Right atrium auricular region (tissue), 2 donors: Measurements from ENCODE around the gene STAC. TPM values are rescaled to one million over a fixed set of nuclear protein-coding genes. Genes with fewer than 3 reads are reported as not detected.
"Not testable (repeated sequence)": the region's sequence is repeated elsewhere in the genome, so short reads cannot be mapped to it uniquely, and the experiment has no call there.

ENCODE experiments used
- DNase-seq: peaks from one replicate; pipeline ENCODE4 v3.0.0-alpha.2; 2019; ENCODE audit warnings: low spot score
- H3K27ac ChIP-seq, 2 donors: fragments of 200-600 bp; sonication (generic); 1 replicate in 1 of 2; 2 replicates in 1 of 2; pipeline ENCODE4 v1.5.1; 2016 to 2019
- H3K27me3 ChIP-seq, 2 donors: fragments of 200-600 bp; sonication (generic); one replicate each; pipeline versions ENCODE4 v1.5.1 to v1.6.0; 2017 to 2019
- H3K36me3 ChIP-seq: fragments of 200-600 bp; sonication (generic); one replicate; pipeline ENCODE4 v1.5.1; 2016
- H3K4me1 ChIP-seq, 2 donors: fragments of 200-600 bp; sonication (generic); one replicate each; pipeline versions ENCODE4 v1.5.1 to v1.6.0; 2017 to 2019
- H3K4me3 ChIP-seq, 2 donors: fragments of 200-600 bp; sonication (generic); 1 replicate in 1 of 2; 2 replicates in 1 of 2; pipeline ENCODE4 v1.5.1; 2017 to 2019; ENCODE audit warnings: mild to moderate bottlenecking in 1 of 2, moderate library complexity in 1 of 2
- H3K9me3 ChIP-seq, 2 donors: fragments of 200-600 bp; sonication (generic); one replicate each; pipeline ENCODE4 v1.5.1; 2019
- CTCF ChIP-seq, 2 donors: fragments of 200-600 bp; sonication (generic); IDR thresholded peaks; one replicate each; pipeline ENCODE4 v1.5.1; 2019; ENCODE audit warnings: antibody characterized with exemption in 2 of 2
- total RNA-seq, 2 donors: library from RNA; depleted of rRNA; stranded (reverse); fragments of >200 nt; gene quantifications; one replicate each; pipeline ENCODE4 v1.1.0, GENCODE V29; 2016

The STAC gene
- total RNA-seq, 2 donors from 2014 or later = 0.33 TPM; not detected in 1

GRCh38 chr3:36451816-36452215, 71.5 kb downstream of the STAC start:
- H3K36me3 ChIP-seq = no peaks in the 10 kb centered on the region
- H3K27ac ChIP-seq = no peak overlapping the region
- no peak for TF ChIP-seq CTCF (IDR thresholded peaks at IDR 0.05)
- H3K27me3 ChIP-seq = no peaks in the 10 kb centered on the region
- H3K4me1 ChIP-seq = no peaks in the 10 kb centered on the region
- DNase-seq = no peak
- no peaks in the 10 kb centered on the region for H3K9me3 ChIP-seq
- H3K4me3 ChIP-seq = no peak overlapping the region

- H3K9me3 ChIP-seq, H3K27me3 ChIP-seq, H3K4me3 ChIP-seq, H3K27ac ChIP-seq, H3K36me3 ChIP-seq, DNase-seq, H3K4me1 ChIP-seq: not testable (repeated sequence)
Observed at GRCh38 chr3:36453213-36453612, 72.9 kb downstream of the STAC start.

- not testable (repeated sequence) for H3K9me3 ChIP-seq, H3K27ac ChIP-seq, DNase-seq, H3K4me1 ChIP-seq, H3K4me3 ChIP-seq, H3K36me3 ChIP-seq, H3K27me3 ChIP-seq
Observed at GRCh38 chr3:36453896-36454295, 73.6 kb downstream of the STAC start.

- Histone ChIP-seq H3K9me3 (no peaks in the 10 kb centered on the region), H3K36me3 (no peaks in the 10 kb centered on the region), H3K4me1 (no peaks in the 10 kb centered on the region), H3K27me3 (no peaks in the 10 kb centered on the region), H3K27ac (no peak overlapping the region), H3K4me3 (no peak overlapping the region)
- no peak for TF ChIP-seq CTCF (IDR thresholded peaks at IDR 0.05)
- no peak for DNase-seq
Observed at GRCh38 chr3:36455406-36455805, 75.1 kb downstream of the STAC start.

- no peak for DNase-seq
- no peaks in the 10 kb centered on the region for H3K27me3 ChIP-seq
- no peak overlapping the region for H3K27ac ChIP-seq
- no peaks in the 10 kb centered on the region for H3K9me3 ChIP-seq
- TF ChIP-seq CTCF (IDR thresholded peaks at IDR 0.05) = no peak
- no peak overlapping the region for H3K4me3 ChIP-seq
- no peaks in the 10 kb centered on the region for H3K36me3 ChIP-seq
- H3K4me1 ChIP-seq = no peaks in the 10 kb centered on the region
Observed at GRCh38 chr3:36456784-36457183, 76.5 kb downstream of the STAC start.

GRCh38 chr3:36457667-36458066, 77.4 kb downstream of the STAC start:
- no peak overlapping the region for H3K4me3 ChIP-seq
- no peaks in the 10 kb centered on the region for H3K27me3 ChIP-seq
- no peaks in the 10 kb centered on the region for H3K9me3 ChIP-seq
- TF ChIP-seq CTCF (IDR thresholded peaks at IDR 0.05) = no peak
- H3K27ac ChIP-seq = no peak overlapping the region
- no peaks in the 10 kb centered on the region for H3K36me3 ChIP-seq
- H3K4me1 ChIP-seq = no peaks in the 10 kb centered on the region
- no peak for DNase-seq

- no peak for TF ChIP-seq CTCF (IDR thresholded peaks at IDR 0.05)
- Histone ChIP-seq H3K9me3 (no peaks in the 10 kb centered on the region), H3K27me3 (no peaks in the 10 kb centered on the region), H3K4me3 (no peak overlapping the region), H3K4me1 (no peaks in the 10 kb centered on the region), H3K27ac (no peak overlapping the region), H3K36me3 (no peaks in the 10 kb centered on the region)
- no peak for DNase-seq
Observed at GRCh38 chr3:36459177-36459576, 78.9 kb downstream of the STAC start.
